ENCODE data around the gene CBLN3. TPM values are rescaled to one million over a fixed set of nuclear protein-coding genes. Genes with fewer than 3 reads are reported as not detected.
"Not testable (repeated sequence)": the region's sequence is repeated elsewhere in the genome, so short reads cannot be mapped to it uniquely, and the experiment has no call there.

CBLN3 gene
- total RNA-seq = 1.3 TPM

GRCh38 chr14:24429395-24430142, at the start of gene CBLN3, which contains the start of gene KHNYN:
TSS of gene CBLN3 (minus strand) at chr14:24429668. CDS start at chr14:24429054, 614 bp downstream.
TSS of gene KHNYN (plus strand) at chr14:24429954. CDS start at chr14:24430731, 777 bp downstream.
- DNase-seq = peak; percentile 97

GRCh38 chr14:24475261-24475660, 45.8 kb upstream of the CBLN3 start:
- no peak for DNase-seq

- no peak for DNase-seq
Measured at GRCh38 chr14:24473211-24473610, 43.7 kb upstream of the CBLN3 start.

GRCh38 chr14:24470450-24470849, 41.0 kb upstream of the CBLN3 start:
- DNase-seq = not testable (repeated sequence)

DNA sequence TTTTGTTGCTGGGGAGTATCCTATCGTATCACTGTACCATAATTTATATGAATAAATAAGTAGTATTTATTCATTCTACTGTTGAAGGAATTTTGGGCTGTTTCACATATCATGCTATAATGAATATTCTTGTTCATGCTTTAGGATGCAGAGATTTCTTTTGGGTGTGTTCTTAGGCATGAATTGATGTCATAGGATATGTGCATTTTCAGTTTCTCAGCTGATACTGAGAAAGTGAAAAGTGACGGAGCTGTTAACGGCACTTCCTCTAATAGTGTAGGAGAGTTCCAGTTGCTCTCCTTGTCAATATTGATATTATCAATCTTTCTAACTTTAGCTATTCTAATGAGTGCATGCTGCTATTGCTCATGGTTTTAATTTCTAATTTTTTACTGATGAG, 36.3 kb upstream of the CBLN3 start:
- no peak for DNase-seq

DNA sequence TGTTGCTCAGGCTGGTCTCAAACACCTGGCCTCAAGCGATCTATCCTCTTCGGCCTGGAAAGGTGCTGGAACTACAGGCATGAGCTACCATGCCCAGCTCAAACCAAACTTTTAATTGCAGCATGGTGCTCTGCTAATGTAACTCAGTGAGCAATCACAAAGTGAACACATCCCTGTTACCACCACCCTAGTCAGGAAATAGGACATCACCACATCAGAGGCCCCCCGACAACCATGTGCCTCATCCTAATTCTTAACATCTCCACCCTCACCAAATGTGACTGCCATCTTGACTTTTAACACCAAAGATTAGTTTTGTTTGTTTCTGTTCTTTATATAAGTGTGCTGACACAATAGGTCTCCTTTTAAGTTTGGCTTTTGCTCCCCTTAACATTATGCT, 35.9 kb upstream of the CBLN3 start:
- no peak for DNase-seq

- DNase-seq = no peak
Measured at GRCh38 chr14:24463884-24464785, 34.7 kb upstream of the CBLN3 start.

GRCh38 chr14:24463017-24463883, 33.8 kb upstream of the CBLN3 start:
- no peak for DNase-seq

GRCh38 chr14:24461336-24461735, 31.9 kb upstream of the CBLN3 start:
- DNase-seq = no peak

- no peak for DNase-seq
Measured at GRCh38 chr14:24459331-24459730, 29.9 kb upstream of the CBLN3 start.

GRCh38 chr14:24458736-24459135, 29.3 kb upstream of the CBLN3 start:
- no peak for DNase-seq

DNA sequence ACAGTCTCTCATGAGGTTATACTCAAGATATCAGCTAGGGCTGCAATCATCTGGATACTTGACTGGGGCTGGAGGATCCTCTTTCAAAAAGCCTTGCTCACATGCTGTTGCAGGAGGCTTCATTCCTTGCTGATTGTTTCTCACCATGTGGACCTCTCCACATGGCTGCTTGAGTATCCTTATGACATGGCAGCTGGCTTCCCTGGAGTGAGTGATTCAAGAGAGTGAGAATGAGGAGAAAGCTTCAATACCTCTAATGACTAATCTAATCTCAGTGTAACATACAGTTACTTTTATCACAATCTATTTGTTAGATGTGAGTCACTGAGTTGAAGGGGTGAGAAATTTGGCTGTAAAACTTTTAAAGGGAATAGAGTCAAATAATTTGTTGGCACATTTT, 27.5 kb upstream of the CBLN3 start:
- no peak for DNase-seq

- DNase-seq = not testable (repeated sequence)
Measured at GRCh38 chr14:24450828-24451227, 21.4 kb upstream of the CBLN3 start.

DNA sequence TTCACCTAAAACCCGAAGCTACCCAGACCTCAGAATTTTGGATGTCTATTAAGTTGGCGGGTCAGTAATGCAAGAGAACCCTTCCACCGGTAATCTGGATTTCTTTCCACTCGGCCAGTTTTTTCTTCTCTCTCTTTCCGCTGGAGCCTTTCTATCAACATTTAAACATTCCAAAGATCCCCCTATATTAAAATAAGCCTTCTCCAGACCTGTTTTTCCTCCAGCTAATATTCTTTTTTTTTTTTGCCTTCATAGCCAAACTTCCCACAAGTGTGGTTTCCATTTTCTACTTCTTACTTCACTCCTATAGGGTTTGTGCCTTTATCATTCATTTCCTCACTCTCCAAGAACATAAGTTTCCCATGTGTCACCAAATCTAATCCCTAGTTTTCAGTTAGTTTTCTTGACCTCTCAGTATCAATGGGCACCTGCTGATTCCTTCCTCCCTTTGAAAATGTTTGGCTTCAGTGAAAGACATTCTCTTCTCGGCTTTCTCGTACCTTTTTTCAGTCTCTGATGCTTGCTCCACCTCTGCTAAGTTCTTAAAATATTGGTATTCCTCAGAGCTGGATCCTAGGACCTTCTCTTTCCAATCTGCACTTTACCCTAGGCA, 13.7 kb upstream of the CBLN3 start:
- no peak for DNase-seq

- DNase-seq = peak; percentile 100
Measured at GRCh38 chr14:24442240-24443052, 13.0 kb upstream of the CBLN3 start, which contains the start of gene SDR39U1. TSS of gene SDR39U1 (minus strand) at chr14:24442776. CDS start at chr14:24442769, 7 bp downstream.

- no peak for DNase-seq
Measured at GRCh38 chr14:24441904-24442239, 12.4 kb upstream of the CBLN3 start.

- DNase-seq = no peak
Measured at GRCh38 chr14:24441485-24441884, 12.0 kb upstream of the CBLN3 start.

GRCh38 chr14:24440606-24441399, 11.3 kb upstream of the CBLN3 start:
- DNase-seq = no peak

DNA sequence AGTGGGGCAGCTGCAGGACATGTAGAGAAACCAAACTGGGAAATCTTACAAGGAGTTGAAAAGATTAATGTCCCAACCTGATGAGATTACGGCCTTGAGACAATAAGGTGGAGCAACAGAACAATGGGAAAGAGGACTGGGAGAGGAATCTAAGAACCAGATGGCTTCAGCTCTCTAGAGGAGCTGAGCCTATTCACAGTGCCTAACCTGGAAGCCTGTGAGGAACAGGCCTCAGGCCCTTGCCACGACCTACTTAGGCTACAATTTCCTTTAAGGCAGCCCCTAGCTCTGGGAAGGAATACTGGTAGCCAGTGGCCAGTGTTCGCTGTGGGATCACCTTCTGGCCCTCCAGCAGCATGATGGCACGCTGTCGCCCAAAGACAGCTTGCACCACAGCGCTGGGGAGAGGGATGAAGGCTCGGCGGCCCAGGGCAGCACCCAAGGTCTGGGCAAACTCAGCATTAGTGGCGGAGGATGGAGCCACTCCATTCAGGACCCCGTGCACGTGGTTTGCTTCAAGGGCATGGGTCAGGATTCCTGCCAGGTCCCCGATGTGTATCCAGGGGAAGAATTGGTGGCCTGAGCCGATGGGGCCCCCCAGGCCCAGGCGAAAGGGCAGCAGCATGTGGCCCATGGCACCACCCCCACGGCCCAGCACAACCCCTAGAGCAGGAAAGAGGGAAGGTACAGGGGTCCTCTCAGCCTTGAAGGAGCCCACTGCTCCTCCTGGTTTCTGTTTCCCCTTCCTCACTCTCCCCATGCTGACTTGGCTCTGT, 10.6 kb upstream of the CBLN3 start:
- DNase-seq = no peak
